GM21528 (cell line): ENCODE results near the gene FBXO15.

Experiments used
- ATAC-seq: cut with Tn5 transposase; IDR thresholded peaks from one replicate; pipeline ENCODE4 v1.9.1; 2021; ENCODE audit warnings: mild to moderate bottlenecking, moderate library complexity; ENCODE audit not compliant: unreplicated experiment, low FRiP score

FBXO15 gene

DNA sequence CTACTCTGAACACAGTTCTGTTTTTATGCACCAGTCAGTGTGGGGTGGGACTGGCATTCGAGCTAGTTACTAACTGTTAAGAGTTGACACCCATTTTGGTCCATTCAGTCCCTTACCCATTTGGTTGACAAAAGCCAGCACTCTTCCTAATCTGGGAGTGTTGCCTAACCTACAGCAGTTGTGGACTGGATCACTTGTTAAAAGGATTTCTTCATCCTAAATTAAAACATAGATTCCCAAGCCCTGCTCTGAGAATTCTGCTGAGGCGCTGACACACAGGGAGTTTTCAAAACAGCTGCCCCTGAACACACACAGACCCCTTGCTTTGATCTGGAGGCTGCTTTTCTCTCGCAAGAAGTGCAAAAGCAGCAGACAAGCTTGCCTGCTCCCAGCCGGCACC lies 7.1 kb upstream of the FBXO15 start:
- ATAC-seq, result no peak

- no peak for ATAC-seq
These were observed 6.2 kb upstream of the FBXO15 start for GRCh38 chr18:74153793-74154192.

GRCh38 chr18:74153377-74153776 lies 5.7 kb upstream of the FBXO15 start:
- no peak for ATAC-seq

GRCh38 chr18:74152857-74153256 lies 5.2 kb upstream of the FBXO15 start:
- no peak for ATAC-seq

- ATAC-seq, result no peak
These were observed 4.6 kb upstream of the FBXO15 start for GRCh38 chr18:74152270-74152669.

DNA sequence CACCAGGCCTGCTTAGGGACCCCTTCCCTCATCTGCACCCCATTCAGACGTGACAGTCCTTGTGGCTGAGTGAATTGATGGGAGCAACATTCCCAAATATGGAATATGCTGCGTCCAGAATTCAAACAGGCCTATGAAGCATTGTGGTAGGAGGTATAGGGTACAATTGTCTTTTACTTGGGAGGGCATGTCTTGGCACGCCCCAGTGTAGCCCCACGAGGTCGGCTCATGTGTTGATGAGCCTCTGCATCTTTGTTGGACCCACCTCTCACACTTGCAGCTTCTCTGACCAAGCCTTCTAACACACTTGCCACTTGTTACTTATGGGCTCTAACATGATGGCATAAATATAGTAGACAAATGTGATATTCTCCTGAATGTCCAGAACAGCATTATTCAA lies 2.2 kb upstream of the FBXO15 start:
- ATAC-seq, result no peak

GRCh38 chr18:74148543-74149070 lies 973 bp upstream of the FBXO15 start:
- ATAC-seq, result peak; percentile 20

GRCh38 chr18:74147491-74147778 lies 199 bp downstream of the FBXO15 start:
- ATAC-seq, result no peak

DNA sequence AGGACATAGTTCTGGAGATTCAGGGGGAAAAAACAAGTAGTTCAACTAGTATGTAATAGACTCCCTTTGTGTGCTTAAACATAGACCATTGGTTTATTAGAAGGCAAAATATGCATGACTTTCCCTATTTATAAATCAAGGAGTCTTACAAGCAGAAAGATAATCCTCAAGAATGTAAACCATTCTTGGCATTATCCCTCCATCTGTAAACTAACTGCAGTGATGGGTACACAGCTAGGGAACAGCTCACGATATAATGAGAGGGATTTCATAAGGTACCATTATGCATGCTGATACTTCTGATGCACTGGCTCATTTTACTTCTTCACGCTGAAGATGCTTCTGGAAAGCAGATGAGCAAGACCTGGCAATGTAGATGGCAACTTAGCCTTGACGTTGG lies 878 bp downstream of the FBXO15 start:
- no peak for ATAC-seq

DNA sequence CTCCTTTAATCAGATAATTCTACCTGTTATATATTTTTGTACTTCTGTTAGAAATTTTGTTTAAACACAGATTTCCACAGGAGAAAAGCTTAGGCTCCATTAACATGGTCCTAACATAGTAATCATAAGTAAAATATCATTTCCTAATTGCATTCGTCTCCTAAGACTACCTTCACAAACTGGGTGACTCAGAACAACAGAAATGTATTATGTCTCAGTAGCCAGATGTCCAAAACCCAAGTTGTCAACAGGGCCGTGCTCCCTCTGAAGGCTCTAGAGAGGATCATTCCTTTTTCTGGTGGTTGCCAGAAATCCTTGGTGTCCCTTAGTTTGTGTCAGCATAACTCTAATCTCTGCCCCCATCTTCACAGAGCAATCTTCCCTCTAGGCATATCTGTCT lies 5.4 kb downstream of the FBXO15 start:
- ATAC-seq, result no peak

DNA sequence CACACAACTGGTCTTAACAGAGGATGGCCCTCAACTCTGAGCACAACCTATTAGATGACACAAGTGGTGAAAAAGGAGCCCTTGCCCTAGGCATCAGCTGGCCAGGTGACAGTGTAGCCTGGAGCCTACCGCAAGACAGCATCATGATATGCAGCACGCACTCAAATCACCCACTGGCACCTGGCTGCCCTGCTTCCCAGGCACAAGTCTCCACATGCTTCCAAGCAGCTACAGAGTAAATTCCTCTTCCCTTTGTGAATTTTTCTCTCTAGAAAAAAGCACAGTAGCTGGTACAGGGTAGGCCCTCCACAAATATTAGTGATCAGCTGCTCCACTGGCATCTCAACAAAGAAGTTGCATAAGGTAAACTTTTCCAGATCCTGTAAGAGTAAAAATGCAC lies 6.0 kb downstream of the FBXO15 start:
- no peak for ATAC-seq

GRCh38 chr18:74140582-74140981 lies 7.1 kb downstream of the FBXO15 start:
- ATAC-seq, result no peak

DNA sequence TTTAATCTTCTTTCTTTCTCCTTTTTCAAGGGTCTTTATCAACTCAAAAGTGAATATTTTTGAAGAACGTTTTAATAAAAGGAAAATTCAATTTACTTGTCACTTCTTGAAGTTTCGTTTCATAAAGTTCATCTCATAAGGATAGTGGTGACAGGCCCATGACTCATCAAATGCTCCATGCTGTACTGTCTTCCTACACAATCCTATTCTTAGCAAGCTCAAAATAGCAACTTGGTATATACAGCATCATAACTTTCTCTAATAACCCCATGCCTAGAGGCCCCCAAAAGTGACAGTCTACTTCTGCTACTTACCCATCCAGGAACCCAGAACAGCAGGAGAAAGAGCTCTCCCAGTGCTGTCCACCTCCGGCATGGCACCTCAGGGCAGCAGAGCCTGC lies 7.7 kb downstream of the FBXO15 start:
- ATAC-seq, result no peak

- ATAC-seq, result no peak
These were observed 8.2 kb downstream of the FBXO15 start for GRCh38 chr18:74139411-74139810.

- no peak for ATAC-seq
These were observed 9.6 kb downstream of the FBXO15 start for GRCh38 chr18:74137920-74138538.

GRCh38 chr18:74132201-74132600 lies 15.4 kb downstream of the FBXO15 start:
- ATAC-seq, result no peak

- no peak for ATAC-seq
These were observed 16.5 kb downstream of the FBXO15 start for GRCh38 chr18:74131124-74131523.

GRCh38 chr18:74128159-74128558 lies 19.5 kb downstream of the FBXO15 start:
- no peak for ATAC-seq

GRCh38 chr18:74126684-74127655 lies 20.7 kb downstream of the FBXO15 start:
- no peak for ATAC-seq

DNA sequence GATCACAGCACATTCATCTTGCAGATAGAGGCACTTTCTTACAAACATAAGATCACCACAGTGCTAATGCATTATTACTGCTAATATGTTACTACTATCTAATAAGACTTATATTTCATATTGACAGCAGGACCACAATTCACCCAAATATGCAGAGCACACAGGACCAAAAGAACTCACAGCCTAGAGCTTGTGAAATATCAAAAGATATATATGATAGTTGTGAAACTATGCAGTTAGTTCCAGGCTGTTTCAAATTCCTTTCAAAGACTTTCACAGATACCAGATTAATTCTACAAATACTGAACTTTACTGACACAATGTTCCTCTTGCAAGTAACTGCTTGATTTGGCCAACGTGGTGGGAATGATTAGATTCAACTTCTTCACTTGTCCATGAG lies 23.0 kb downstream of the FBXO15 start:
- no peak for ATAC-seq

DNA sequence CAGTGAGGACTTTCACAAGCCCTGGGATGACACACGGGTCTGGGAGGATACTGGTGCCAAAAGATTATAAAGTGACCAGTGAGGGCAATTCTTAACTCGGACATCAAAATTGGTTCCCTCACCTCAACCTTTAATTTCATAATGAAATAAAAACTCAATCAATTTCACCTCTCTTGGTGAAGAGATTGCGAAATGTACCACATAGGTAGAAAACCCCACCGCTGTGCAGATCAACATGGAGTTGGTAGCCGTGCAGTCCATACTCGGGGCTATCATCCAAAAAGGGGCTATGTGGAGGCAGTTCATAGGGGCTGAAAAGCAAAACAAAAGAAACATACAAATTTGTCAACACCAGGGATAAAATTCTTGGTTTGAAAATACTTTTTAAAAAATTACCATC lies 24.4 kb downstream of the FBXO15 start:
- no peak for ATAC-seq
